ENCODE measurements around the gene TRIP13.

TRIP13 gene

GRCh38 chr5:943201-943917, 50.7 kb downstream of the TRIP13 start:
- no peak for DNase-seq
- in situ Hi-C loops (cut with HindIII; ENCODE audit: low pct_ligation_motif_present, low pct_unique_long_range_greater_than_20kb, low sequenced_read_pairs) = no loop called here

GRCh38 chr5:943918-944620, 51.4 kb downstream of the TRIP13 start:
- in situ Hi-C loops (cut with HindIII; ENCODE audit: low pct_ligation_motif_present, low pct_unique_long_range_greater_than_20kb, low sequenced_read_pairs) = no loop called here
- DNase-seq = no peak

- in situ Hi-C loops (cut with HindIII; ENCODE audit: low pct_ligation_motif_present, low pct_unique_long_range_greater_than_20kb, low sequenced_read_pairs) = no loop called here
- DNase-seq = no peak
Observed at GRCh38 chr5:944621-944927, 51.9 kb downstream of the TRIP13 start.

GRCh38 chr5:944992-945685, 52.5 kb downstream of the TRIP13 start:
- in situ Hi-C loops (cut with HindIII; ENCODE audit: low pct_ligation_motif_present, low pct_unique_long_range_greater_than_20kb, low sequenced_read_pairs) = no loop called here
- DNase-seq = no peak

- in situ Hi-C loops (cut with HindIII; ENCODE audit: low pct_ligation_motif_present, low pct_unique_long_range_greater_than_20kb, low sequenced_read_pairs) = no loop called here
- no peak for DNase-seq
Observed at GRCh38 chr5:945691-946551, 53.2 kb downstream of the TRIP13 start.

GRCh38 chr5:946720-947625, 54.3 kb downstream of the TRIP13 start:
- no peak for DNase-seq
- in situ Hi-C loops (cut with HindIII; ENCODE audit: low pct_ligation_motif_present, low pct_unique_long_range_greater_than_20kb, low sequenced_read_pairs) = no loop called here

GRCh38 chr5:947626-948471, 55.2 kb downstream of the TRIP13 start:
- in situ Hi-C loops (cut with HindIII; ENCODE audit: low pct_ligation_motif_present, low pct_unique_long_range_greater_than_20kb, low sequenced_read_pairs) = no loop called here
- peak; percentile 12 for DNase-seq

- no peak for DNase-seq
- in situ Hi-C loops (cut with HindIII; ENCODE audit: low pct_ligation_motif_present, low pct_unique_long_range_greater_than_20kb, low sequenced_read_pairs) = no loop called here
Observed at GRCh38 chr5:948472-949274, 56.0 kb downstream of the TRIP13 start.

- in situ Hi-C loops (cut with HindIII; ENCODE audit: low pct_ligation_motif_present, low pct_unique_long_range_greater_than_20kb, low sequenced_read_pairs) = no loop called here
- no peak for DNase-seq
Observed at GRCh38 chr5:949275-949543, 56.5 kb downstream of the TRIP13 start.

- in situ Hi-C loops (cut with HindIII; ENCODE audit: low pct_ligation_motif_present, low pct_unique_long_range_greater_than_20kb, low sequenced_read_pairs) = no loop called here
- DNase-seq = no peak
Observed at GRCh38 chr5:949815-950560, 57.3 kb downstream of the TRIP13 start.

GRCh38 chr5:951940-952596, 59.4 kb downstream of the TRIP13 start:
- in situ Hi-C loops (cut with HindIII; ENCODE audit: low pct_ligation_motif_present, low pct_unique_long_range_greater_than_20kb, low sequenced_read_pairs) = no loop called here
- DNase-seq = no peak

- in situ Hi-C loops (cut with HindIII; ENCODE audit: low pct_ligation_motif_present, low pct_unique_long_range_greater_than_20kb, low sequenced_read_pairs) = no loop called here
- DNase-seq = no peak
Observed at GRCh38 chr5:952597-953271, 60.0 kb downstream of the TRIP13 start.

GRCh38 chr5:953535-954449, 61.1 kb downstream of the TRIP13 start:
- no peak for DNase-seq
- in situ Hi-C loops (cut with HindIII; ENCODE audit: low pct_ligation_motif_present, low pct_unique_long_range_greater_than_20kb, low sequenced_read_pairs) = no loop called here
